ENCODE measurements around the gene HNRNPA1L2.
"Not testable (repeated sequence)": the region's sequence is repeated elsewhere in the genome, so short reads cannot be mapped to it uniquely, and the experiment has no call there.

The HNRNPA1L2 gene

GRCh38 chr13:52599037-52599847 lies 43.0 kb upstream of the HNRNPA1L2 start:
- Histone ChIP-seq H3K4me2 (ENCODE audit: low read length) (no peak overlapping the region), H3K4me1 (ENCODE audit: control insufficient read depth, low read length) (no peaks in the 10 kb centered on the region), H3K36me3 (ENCODE audit: control insufficient read depth, low read length) (no peaks in the 10 kb centered on the region), H3K79me2 (ENCODE audit: control insufficient read depth, low read length) (no peaks in the 10 kb centered on the region), H3K9me3 (ENCODE audit: control insufficient read depth, insufficient read depth, low read length) (no peaks in the 10 kb centered on the region), H4K20me1 (ENCODE audit: control insufficient read depth, insufficient read depth, low read depth, low read length) (no peaks in the 10 kb centered on the region), H3K27ac (ENCODE audit: low read depth, low read length) (no peak overlapping the region), H3F3A (ENCODE audit: control insufficient read depth, insufficient read depth) (no peaks in the 10 kb centered on the region), H3K27me3 (ENCODE audit: control insufficient read depth, low read length) (no peaks in the 10 kb centered on the region), H3K4me3 (ENCODE audit: low read length) (no peak overlapping the region), H3K9me2 (replicated peaks; ENCODE audit: control insufficient read depth, low read length) (no peaks in the 10 kb centered on the region)
- TF ChIP-seq CTCF (IDR thresholded peaks at IDR 0.05; ENCODE audit: low read depth, low read length, poor library complexity, severe bottlenecking): no peak
- no peak for TF ChIP-seq EZH2phosphoT487 (IDR thresholded peaks at IDR 0.05; ENCODE audit: borderline replicate concordance, low read length)

GRCh38 chr13:52599848-52600603 lies 42.2 kb upstream of the HNRNPA1L2 start:
- no peak for TF ChIP-seq EZH2phosphoT487 (IDR thresholded peaks at IDR 0.05; ENCODE audit: borderline replicate concordance, low read length)
- no peak for TF ChIP-seq CTCF (IDR thresholded peaks at IDR 0.05; ENCODE audit: low read depth, low read length, poor library complexity, severe bottlenecking)
- Histone ChIP-seq H3K27ac (ENCODE audit: low read depth, low read length) (no peak overlapping the region), H3K4me1 (ENCODE audit: control insufficient read depth, low read length) (no peaks in the 10 kb centered on the region), H3F3A (ENCODE audit: control insufficient read depth, insufficient read depth) (no peaks in the 10 kb centered on the region), H3K9me2 (replicated peaks; ENCODE audit: control insufficient read depth, low read length) (no peaks in the 10 kb centered on the region), H3K9me3 (ENCODE audit: control insufficient read depth, insufficient read depth, low read length) (no peaks in the 10 kb centered on the region), H3K79me2 (ENCODE audit: control insufficient read depth, low read length) (no peaks in the 10 kb centered on the region), H3K27me3 (ENCODE audit: control insufficient read depth, low read length) (no peaks in the 10 kb centered on the region), H3K4me2 (ENCODE audit: low read length) (no peak overlapping the region), H3K36me3 (ENCODE audit: control insufficient read depth, low read length) (no peaks in the 10 kb centered on the region), H3K4me3 (ENCODE audit: low read length) (no peak overlapping the region), H4K20me1 (ENCODE audit: control insufficient read depth, insufficient read depth, low read depth, low read length) (no peaks in the 10 kb centered on the region)

GRCh38 chr13:52600666-52601065 lies 41.6 kb upstream of the HNRNPA1L2 start:
- Histone ChIP-seq H3K4me2 (ENCODE audit: low read length) (no peak overlapping the region), H3K9me2 (replicated peaks; ENCODE audit: control insufficient read depth, low read length) (no peaks in the 10 kb centered on the region), H3K27ac (ENCODE audit: low read depth, low read length) (no peak overlapping the region)

GRCh38 chr13:52603316-52603715 lies 38.9 kb upstream of the HNRNPA1L2 start:
- H3K36me3 ChIP-seq (ENCODE audit: control insufficient read depth, low read length); H3K4me2 ChIP-seq (ENCODE audit: low read length); H3K79me2 ChIP-seq (ENCODE audit: control insufficient read depth, low read length); H3K9me2 ChIP-seq (replicated peaks; ENCODE audit: control insufficient read depth, low read length); H3K27me3 ChIP-seq (ENCODE audit: control insufficient read depth, low read length); H3K9me3 ChIP-seq (ENCODE audit: control insufficient read depth, insufficient read depth, low read length); H4K20me1 ChIP-seq (ENCODE audit: control insufficient read depth, insufficient read depth, low read depth, low read length); H3K4me3 ChIP-seq (ENCODE audit: low read length); H3K4me1 ChIP-seq (ENCODE audit: control insufficient read depth, low read length); H3K27ac ChIP-seq (ENCODE audit: low read depth, low read length); H3F3A ChIP-seq (ENCODE audit: control insufficient read depth, insufficient read depth): not testable (repeated sequence)

More at GRCh38 chr13:52600666-52601065, 41.6 kb upstream of the HNRNPA1L2 start:
- Histone ChIP-seq H3K4me1 (ENCODE audit: control insufficient read depth, low read length) (no peaks in the 10 kb centered on the region), H3K4me3 (ENCODE audit: low read length) (no peak overlapping the region), H3F3A (ENCODE audit: control insufficient read depth, insufficient read depth) (no peaks in the 10 kb centered on the region), H3K9me3 (ENCODE audit: control insufficient read depth, insufficient read depth, low read length) (no peaks in the 10 kb centered on the region), H3K79me2 (ENCODE audit: control insufficient read depth, low read length) (no peaks in the 10 kb centered on the region), H3K27me3 (ENCODE audit: control insufficient read depth, low read length) (no peaks in the 10 kb centered on the region), H3K36me3 (ENCODE audit: control insufficient read depth, low read length) (no peaks in the 10 kb centered on the region), H4K20me1 (ENCODE audit: control insufficient read depth, insufficient read depth, low read depth, low read length) (no peaks in the 10 kb centered on the region)
- TF ChIP-seq EZH2phosphoT487 (IDR thresholded peaks at IDR 0.05; ENCODE audit: borderline replicate concordance, low read length): no peak
- TF ChIP-seq CTCF (IDR thresholded peaks at IDR 0.05; ENCODE audit: low read depth, low read length, poor library complexity, severe bottlenecking): no peak

- H3K9me2 ChIP-seq (replicated peaks; ENCODE audit: control insufficient read depth, low read length); H3K9me3 ChIP-seq (ENCODE audit: control insufficient read depth, insufficient read depth, low read length); H3K27ac ChIP-seq (ENCODE audit: low read depth, low read length); H3K36me3 ChIP-seq (ENCODE audit: control insufficient read depth, low read length); H3F3A ChIP-seq (ENCODE audit: control insufficient read depth, insufficient read depth); H3K4me2 ChIP-seq (ENCODE audit: low read length); H3K79me2 ChIP-seq (ENCODE audit: control insufficient read depth, low read length); H3K27me3 ChIP-seq (ENCODE audit: control insufficient read depth, low read length); H3K4me1 ChIP-seq (ENCODE audit: control insufficient read depth, low read length); H3K4me3 ChIP-seq (ENCODE audit: low read length); H4K20me1 ChIP-seq (ENCODE audit: control insufficient read depth, insufficient read depth, low read depth, low read length): not testable (repeated sequence)
Measured at GRCh38 chr13:52606126-52606525, 36.1 kb upstream of the HNRNPA1L2 start.
